Body of pancreas (tissue), 4 donors: ENCODE measurements around the gene BLVRA. TPM values are rescaled to one million over a fixed set of nuclear protein-coding genes. Genes with fewer than 3 reads are reported as not detected.
A peak's percentile ranks its signal among the peaks of the same experiment; 100 is the strongest.
"Not testable (repeated sequence)": the region's sequence is repeated elsewhere in the genome, so short reads cannot be mapped to it uniquely, and the experiment has no call there.

Experiments
- ATAC-seq: fragments of 150-250 bp; one replicate; pipeline ENCODE4 v1.9.1; 2016
- DNase-seq, 4 donors: peaks; one replicate each; pipeline ENCODE4 v3.0.0-alpha.2; 2019
- H3K27ac ChIP-seq, 4 donors: fragments of 200-600 bp; sonication (generic); 1 replicate in 3 of 4; 2 replicates in 1 of 4; pipeline versions ENCODE4 v1.5.1 to v1.6.1; 2016 to 2019; ENCODE audit warnings: mild to moderate bottlenecking in 1 of 4, mixed read lengths in 1 of 4, moderate library complexity in 1 of 4
- H3K27me3 ChIP-seq, 2 donors: fragments of 200-600 bp; sonication (generic); one replicate each; pipeline ENCODE4 v1.6.0; 2016; ENCODE audit warnings: mild to moderate bottlenecking in 1 of 2
- H3K36me3 ChIP-seq, 2 donors: fragments of 200-600 bp; sonication (generic); replicated peaks in 1 of 2; 2 replicates each; pipeline ENCODE4 v1.5.1; 2016; ENCODE audit warnings: low read depth in 2 of 2; ENCODE audit not compliant: insufficient read depth in 1 of 2
- H3K4me1 ChIP-seq: fragments of 200-600 bp; sonication (generic); one replicate; pipeline ENCODE4 v1.6.0; 2016
- H3K4me3 ChIP-seq, 2 donors: fragments of 200-600 bp; sonication (generic); 1 replicate in 1 of 2; 2 replicates in 1 of 2; pipeline ENCODE4 v1.5.1; 2016 to 2019
- H3K9me3 ChIP-seq, 3 donors: fragments of 200-600 bp; sonication (generic); 1 replicate in 2 of 3; 2 replicates in 1 of 3; pipeline ENCODE4 v1.5.1; 2016
- CTCF ChIP-seq, 7 experiments: fragments of 450-650 bp in 4 of 7; fragments of 200-600 bp in 3 of 7; sonication (generic) in 3 of 7; IDR thresholded peaks; one replicate each; pipeline ENCODE4 v1.5.1; 2016 to 2019; ENCODE audit warnings: antibody characterized with exemption in 7 of 7
- POLR2A ChIP-seq, 3 donors: fragments of 450-650 bp; IDR thresholded peaks; one replicate each; pipeline ENCODE4 v1.6.1; 2016; ENCODE audit warnings: antibody characterized with exemption in 3 of 3, mild to moderate bottlenecking in 2 of 3
- WGBS, 2 donors: methylation state at CpG; one replicate each; pipeline ENCODE4 v1.1.5; 2017; 5-methylcytosine and 5-hydroxymethylcytosine counted together
- intact Hi-C: fragments of 100-400 bp; cut with DNase I; formaldehyde crosslinking; loops from one replicate; pipeline ENCODE4 v1.15.1; 2023
- total RNA-seq, 2 donors: library from RNA; depleted of rRNA; stranded (reverse); fragments of >200 nt; gene quantifications; one replicate each; pipeline ENCODE4 v1.1.0, GENCODE V29; 2016

BLVRA gene
- total RNA-seq, 2 donors from 2014 or later, result 4.6 to 25.2 TPM

GRCh38 chr7:43779045-43779812 lies 20.7 kb downstream of the BLVRA start:
- Histone ChIP-seq H3K36me3 (no peaks in the 10 kb centered on the region), H3K27me3 (no peaks in the 10 kb centered on the region), H3K27ac (no peak overlapping the region), H3K9me3 (no peaks in the 10 kb centered on the region), H3K4me3 (no peak overlapping the region), H3K4me1 (no peaks in the 10 kb centered on the region)
- ATAC-seq (no peak), DNase-seq (no peak)
- TF ChIP-seq CTCF (IDR thresholded peaks at IDR 0.05) (no peak), POLR2A (IDR thresholded peaks at IDR 0.05) (no peak)
- intact Hi-C loops, result no loop called here
- 95% methylated on average over 14 of the region's 14 CpGs for WGBS, 2 donors

- H3K4me3 ChIP-seq, result no peak overlapping the region
- TF ChIP-seq POLR2A (IDR thresholded peaks at IDR 0.05) (no peak), CTCF (IDR thresholded peaks at IDR 0.05) (no peak)
- 82 to 89% methylated on average over 10 of the region's 10 CpGs for WGBS, 2 donors
- H3K36me3 ChIP-seq, result no peaks in the 10 kb centered on the region
- no peak overlapping the region for H3K27ac ChIP-seq
- H3K27me3 ChIP-seq, result no peaks in the 10 kb centered on the region
- H3K9me3 ChIP-seq, result no peaks in the 10 kb centered on the region
- H3K4me1 ChIP-seq, result peaks cover 7% of the 10 kb centered on the region
- intact Hi-C loops, result no loop called here
- ATAC-seq (no peak), DNase-seq (peak in 1 of 4 donors; percentile 16)
These were observed 23.5 kb downstream of the BLVRA start for GRCh38 chr7:43781726-43782607.

- Histone ChIP-seq H3K4me3 (no peak overlapping the region), H3K4me1 (peaks cover 7% of the 10 kb centered on the region), H3K27me3 (no peaks in the 10 kb centered on the region), H3K36me3 (no peaks in the 10 kb centered on the region), H3K9me3 (no peaks in the 10 kb centered on the region), H3K27ac (no peak overlapping the region)
- 89 to 91% methylated on average over 8 of the region's 8 CpGs for WGBS, 2 donors
- ATAC-seq (no peak), DNase-seq (no peak)
- intact Hi-C loops, result no loop called here
- TF ChIP-seq POLR2A (IDR thresholded peaks at IDR 0.05) (no peak), CTCF (IDR thresholded peaks at IDR 0.05) (no peak)
These were observed 24.5 kb downstream of the BLVRA start for GRCh38 chr7:43782768-43783555.

- no peak overlapping the region for H3K27ac ChIP-seq
- no peaks in the 10 kb centered on the region for H3K9me3 ChIP-seq
- no peaks in the 10 kb centered on the region for H3K27me3 ChIP-seq
- ATAC-seq (no peak), DNase-seq (no peak)
- WGBS, 2 donors, result 87 to 95% methylated on average over 5 of the region's 5 CpGs
- peaks cover 7% of the 10 kb centered on the region for H3K4me1 ChIP-seq
- H3K4me3 ChIP-seq, result no peak overlapping the region
- TF ChIP-seq CTCF (IDR thresholded peaks at IDR 0.05) (no peak), POLR2A (IDR thresholded peaks at IDR 0.05) (no peak)
- intact Hi-C loops, result no loop called here
- no peaks in the 10 kb centered on the region for H3K36me3 ChIP-seq
These were observed 25.6 kb downstream of the BLVRA start for GRCh38 chr7:43784030-43784584.

GRCh38 chr7:43784585-43785087 lies 26.2 kb downstream of the BLVRA start:
- intact Hi-C loops, H3K36me3 ChIP-seq, DNase-seq, H3K27me3 ChIP-seq, H3K4me1 ChIP-seq, ATAC-seq, H3K4me3 ChIP-seq, H3K27ac ChIP-seq, H3K9me3 ChIP-seq: not testable (repeated sequence)
- 80 to 90% methylated on average over 8 of the region's 8 CpGs for WGBS, 2 donors
